ENCODE measurements around the gene DOCK8. TPM values are rescaled to one million over a fixed set of nuclear protein-coding genes. Genes with fewer than 3 reads are reported as not detected.

The DOCK8 gene
- total RNA-seq, 1 experiment from 2014 or later = 1.4 TPM

DNA sequence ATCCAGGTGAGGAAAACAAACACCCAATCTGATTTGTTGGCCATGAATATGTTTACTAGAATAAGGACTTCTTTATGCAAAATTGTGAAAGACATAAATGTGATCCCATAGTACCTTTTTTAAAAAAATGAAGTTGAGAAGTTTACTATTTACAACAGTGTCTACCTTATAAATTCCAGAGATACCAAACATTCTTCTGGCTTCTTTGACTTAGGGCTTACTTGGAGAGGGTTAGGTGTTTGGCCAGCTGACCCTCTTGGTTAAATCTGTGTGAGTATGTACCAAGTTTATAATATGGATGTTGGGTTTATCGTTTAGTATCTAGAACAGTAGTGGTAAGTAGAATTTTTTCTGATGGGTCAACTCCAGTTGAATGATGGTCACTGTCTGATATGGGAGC, 212.3 kb downstream of the DOCK8 start:
- Histone ChIP-seq H3K4ac (ENCODE audit: low read depth, low read length) (no peak overlapping the region), H3K23ac (ENCODE audit: insufficient read length, low read depth, low read length) (no peak overlapping the region), H4K5ac (ENCODE audit: insufficient read length, low read depth, low read length) (no peak overlapping the region), H3K4me1 (ENCODE audit: insufficient read depth, low read length) (no peaks in the 10 kb centered on the region), H2AFZ (ENCODE audit: low read length) (no peak overlapping the region), H4K8ac (replicated peaks; ENCODE audit: insufficient read length, low read depth, low read length) (no peak overlapping the region), H3K56ac (ENCODE audit: insufficient read length, low read depth, low read length) (no peak overlapping the region), H3T11ph (ENCODE audit: low read length) (no peak overlapping the region), H3K4me2 (ENCODE audit: insufficient read depth, insufficient read length, low read length) (no peak overlapping the region), H2BK20ac (ENCODE audit: low read depth, low read length, poor library complexity, severe bottlenecking) (no peak overlapping the region), H3K79me1 (ENCODE audit: insufficient read depth, low read depth, low read length, poor library complexity, severe bottlenecking) (no peaks in the 10 kb centered on the region), H3K18ac (ENCODE audit: insufficient read length, low read depth, low read length) (no peak overlapping the region), H3K27me3 (ENCODE audit: insufficient read depth, low read length) (no peaks in the 10 kb centered on the region), H3K14ac (ENCODE audit: insufficient read depth, low read length) (no peak overlapping the region), H3K79me2 (ENCODE audit: insufficient read depth, low read length) (no peaks in the 10 kb centered on the region), H2BK5ac (ENCODE audit: insufficient read length, low read length) (no peak overlapping the region), H3K27ac (ENCODE audit: insufficient read length, low read depth, low read length) (no peak overlapping the region), H2BK12ac (ENCODE audit: insufficient read length, low read depth, low read length) (no peak overlapping the region), H4K91ac (ENCODE audit: insufficient read length, low read depth, low read length) (no peak overlapping the region), H2BK120ac (ENCODE audit: low read depth, low read length, poor library complexity, severe bottlenecking) (no peak overlapping the region), H2AK5ac (ENCODE audit: insufficient read length, low read length) (no peak overlapping the region), H4K20me1 (ENCODE audit: control insufficient read depth, insufficient read depth, insufficient read length) (no peaks in the 10 kb centered on the region), H3K9me3 (ENCODE audit: control insufficient read depth, low read depth, low read length) (no peaks in the 10 kb centered on the region), H2BK15ac (ENCODE audit: low read depth, low read length) (no peak overlapping the region), H3K23me2 (ENCODE audit: insufficient read length, low read depth, low read length, poor library complexity, severe bottlenecking) (no peaks in the 10 kb centered on the region), H3K9ac (ENCODE audit: extremely low read depth, insufficient read length, low read length) (no peak overlapping the region)
- Mint-ChIP-seq H3K4me1 (peaks cover 11 to 17% of the 10 kb centered on the region in 2 experiments), H3K36me3 (ENCODE audit: insufficient read depth in 1 of 3, low read depth in 3 of 3) (no peaks in the 10 kb centered on the region), H3K9me3 (no peaks in the 10 kb centered on the region), H3K27me3 (ENCODE audit: low read depth) (no peaks in the 10 kb centered on the region; the same call in 1 of the 2 replicates), H3K27ac (no peak overlapping the region), H3K4me3 (no peak overlapping the region)
- no CpG with 5 or more reads among the region's 1 CpG for WGBS (ENCODE audit: extremely low coverage, insufficient read length, low lambda C conversion rate)
- TF ChIP-seq, protein P1, sequence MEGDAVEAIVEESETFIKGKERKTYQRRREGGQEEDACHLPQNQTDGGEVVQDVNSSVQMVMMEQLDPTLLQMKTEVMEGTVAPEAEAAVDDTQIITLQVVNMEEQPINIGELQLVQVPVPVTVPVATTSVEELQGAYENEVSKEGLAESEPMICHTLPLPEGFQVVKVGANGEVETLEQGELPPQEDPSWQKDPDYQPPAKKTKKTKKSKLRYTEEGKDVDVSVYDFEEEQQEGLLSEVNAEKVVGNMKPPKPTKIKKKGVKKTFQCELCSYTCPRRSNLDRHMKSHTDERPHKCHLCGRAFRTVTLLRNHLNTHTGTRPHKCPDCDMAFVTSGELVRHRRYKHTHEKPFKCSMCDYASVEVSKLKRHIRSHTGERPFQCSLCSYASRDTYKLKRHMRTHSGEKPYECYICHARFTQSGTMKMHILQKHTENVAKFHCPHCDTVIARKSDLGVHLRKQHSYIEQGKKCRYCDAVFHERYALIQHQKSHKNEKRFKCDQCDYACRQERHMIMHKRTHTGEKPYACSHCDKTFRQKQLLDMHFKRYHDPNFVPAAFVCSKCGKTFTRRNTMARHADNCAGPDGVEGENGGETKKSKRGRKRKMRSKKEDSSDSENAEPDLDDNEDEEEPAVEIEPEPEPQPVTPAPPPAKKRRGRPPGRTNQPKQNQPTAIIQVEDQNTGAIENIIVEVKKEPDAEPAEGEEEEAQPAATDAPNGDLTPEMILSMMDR (conservative IDR thresholded peaks at IDR 0.05) = no peak
- DNase-seq = no peak
